ENCODE data around the gene SUPT4H1.

The SUPT4H1 gene

DNA sequence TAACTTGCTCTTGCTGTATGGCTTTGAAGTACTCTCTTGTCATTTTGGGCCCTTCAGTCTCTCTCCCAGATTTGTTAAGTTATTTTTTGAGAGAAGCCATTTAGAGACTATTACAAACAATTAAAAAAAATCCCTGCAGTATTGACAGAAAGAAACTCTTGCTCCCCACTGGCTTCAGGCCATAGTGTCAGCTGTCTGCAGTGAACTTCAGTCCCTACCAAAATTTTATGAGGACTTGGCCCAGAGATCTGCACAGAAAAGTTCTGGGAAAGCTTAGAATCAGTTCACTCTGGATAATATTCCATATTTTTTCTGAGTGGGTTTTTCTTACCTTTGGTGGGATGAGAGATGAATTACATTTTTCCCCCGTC is 30.9 kb upstream of the SUPT4H1 start:
- WGBS, result 86% methylated on average over 1 of the region's 1 CpG
- Histone ChIP-seq H4K91ac (ENCODE audit: low read length) (no peak overlapping the region), H2AFZ (ENCODE audit: low read depth, low read length) (no peak overlapping the region), H3K27ac (ENCODE audit: low read length, poor library complexity, severe bottlenecking) (no peak overlapping the region), H3K36me3 (ENCODE audit: control insufficient read depth in 1 of 2, insufficient read depth in 2 of 2, low read depth in 1 of 2, low read length in 2 of 2) (no peaks in the 10 kb centered on the region), H3K27me3 (ENCODE audit: control insufficient read depth in 1 of 2, insufficient read depth in 1 of 2, low read length in 2 of 2) (peaks cover 19 to 23% of the 10 kb centered on the region in 2 experiments), H3K4ac (ENCODE audit: low read depth in 1 of 2, low read length in 2 of 2) (no peak overlapping the region), H2BK5ac (ENCODE audit: low read depth, low read length, poor library complexity, severe bottlenecking) (no peak overlapping the region), H3K9me3 (ENCODE audit: control insufficient read depth, low read length) (no peaks in the 10 kb centered on the region), H3K18ac (ENCODE audit: low read depth in 1 of 2, low read length in 2 of 2) (no peak overlapping the region), H2AK5ac (ENCODE audit: low read length, severe bottlenecking) (no peak overlapping the region), H3K14ac (ENCODE audit: low read length in 2 of 2) (no peak overlapping the region), H3K4me3 (ENCODE audit: insufficient read depth in 1 of 2, low read depth in 1 of 2, low read length in 2 of 2) (no peak overlapping the region), H3K9ac (ENCODE audit: low read length) (no peak overlapping the region), H3K23ac (ENCODE audit: low read length in 2 of 2) (no peak overlapping the region), H3K79me1 (replicated peaks; ENCODE audit: low read length, poor library complexity, severe bottlenecking) (no peaks in the 10 kb centered on the region), H2BK12ac (ENCODE audit: low read length in 2 of 2) (no peak overlapping the region), H3K4me2 (ENCODE audit: low read length, poor library complexity, severe bottlenecking) (no peak overlapping the region), H3K4me1 (ENCODE audit: control insufficient read depth, insufficient read depth, low read depth, low read length) (peaks cover 7% of the 10 kb centered on the region), H4K8ac (ENCODE audit: low read length) (no peak overlapping the region), H2BK15ac (ENCODE audit: low read depth, poor library complexity, severe bottlenecking) (no peak overlapping the region), H2BK120ac (ENCODE audit: low read depth, low read length) (no peak overlapping the region)
- DNase-seq, result no peak

- Histone ChIP-seq H3K18ac (ENCODE audit: low read depth in 1 of 2, low read length in 2 of 2) (no peak overlapping the region), H4K8ac (ENCODE audit: low read length) (no peak overlapping the region), H2BK15ac (ENCODE audit: low read depth, poor library complexity, severe bottlenecking) (no peak overlapping the region), H2AFZ (ENCODE audit: low read depth, low read length) (no peak overlapping the region), H3K14ac (ENCODE audit: low read length in 2 of 2) (no peak overlapping the region), H3K9ac (ENCODE audit: low read length) (no peak overlapping the region), H3K9me3 (ENCODE audit: control insufficient read depth, low read length) (no peaks in the 10 kb centered on the region), H2BK12ac (ENCODE audit: low read length in 2 of 2) (no peak overlapping the region), H3K27ac (ENCODE audit: low read length, poor library complexity, severe bottlenecking) (peak overlapping the region; percentile 11), H3K27me3 (ENCODE audit: control insufficient read depth in 1 of 2, insufficient read depth in 1 of 2, low read length in 2 of 2) (peaks cover 17 to 21% of the 10 kb centered on the region in 2 experiments), H3K4ac (ENCODE audit: low read depth in 1 of 2, low read length in 2 of 2) (no peak overlapping the region), H2BK120ac (ENCODE audit: low read depth, low read length) (no peak overlapping the region), H3K36me3 (ENCODE audit: control insufficient read depth in 1 of 2, insufficient read depth in 2 of 2, low read depth in 1 of 2, low read length in 2 of 2) (no peaks in the 10 kb centered on the region), H3K23ac (ENCODE audit: low read length in 2 of 2) (no peak overlapping the region), H3K79me1 (replicated peaks; ENCODE audit: low read length, poor library complexity, severe bottlenecking) (no peaks in the 10 kb centered on the region), H2BK5ac (ENCODE audit: low read depth, low read length, poor library complexity, severe bottlenecking) (no peak overlapping the region), H2AK5ac (ENCODE audit: low read length, severe bottlenecking) (no peak overlapping the region), H4K91ac (ENCODE audit: low read length) (no peak overlapping the region), H3K4me2 (ENCODE audit: low read length, poor library complexity, severe bottlenecking) (no peak overlapping the region), H3K4me1 (ENCODE audit: control insufficient read depth, insufficient read depth, low read depth, low read length) (peaks cover 7% of the 10 kb centered on the region), H3K4me3 (ENCODE audit: insufficient read depth in 1 of 2, low read depth in 1 of 2, low read length in 2 of 2) (no peak overlapping the region)
- WGBS, result 68% methylated on average over 4 of the region's 4 CpGs
- no peak for DNase-seq
Measured at GRCh38 chr17:58382108-58382871, 30.3 kb upstream of the SUPT4H1 start.

GRCh38 chr17:58381124-58382035 is 29.4 kb upstream of the SUPT4H1 start:
- Histone ChIP-seq H2AFZ (ENCODE audit: low read depth, low read length) (no peak overlapping the region), H3K23ac (ENCODE audit: low read length in 2 of 2) (no peak overlapping the region), H3K27ac (ENCODE audit: low read length, poor library complexity, severe bottlenecking) (peak overlapping the region; percentile 21), H3K27me3 (ENCODE audit: control insufficient read depth in 1 of 2, insufficient read depth in 1 of 2, low read length in 2 of 2) (peaks cover 13 to 21% of the 10 kb centered on the region in 2 experiments), H3K79me1 (replicated peaks; ENCODE audit: low read length, poor library complexity, severe bottlenecking) (no peaks in the 10 kb centered on the region), H2BK12ac (ENCODE audit: low read length in 2 of 2) (no peak overlapping the region), H3K36me3 (ENCODE audit: control insufficient read depth in 1 of 2, insufficient read depth in 2 of 2, low read depth in 1 of 2, low read length in 2 of 2) (no peaks in the 10 kb centered on the region), H3K4me1 (ENCODE audit: control insufficient read depth, insufficient read depth, low read depth, low read length) (peaks cover 7% of the 10 kb centered on the region), H2BK120ac (ENCODE audit: low read depth, low read length) (no peak overlapping the region), H3K14ac (ENCODE audit: low read length in 2 of 2) (no peak overlapping the region), H2BK5ac (ENCODE audit: low read depth, low read length, poor library complexity, severe bottlenecking) (no peak overlapping the region), H3K4me3 (ENCODE audit: insufficient read depth in 1 of 2, low read depth in 1 of 2, low read length in 2 of 2) (no peak overlapping the region), H3K9me3 (ENCODE audit: control insufficient read depth, low read length) (no peaks in the 10 kb centered on the region), H2BK15ac (ENCODE audit: low read depth, poor library complexity, severe bottlenecking) (no peak overlapping the region), H3K18ac (ENCODE audit: low read depth in 1 of 2, low read length in 2 of 2) (no peak overlapping the region), H4K8ac (ENCODE audit: low read length) (no peak overlapping the region), H3K4ac (ENCODE audit: low read depth in 1 of 2, low read length in 2 of 2) (no peak overlapping the region), H2AK5ac (ENCODE audit: low read length, severe bottlenecking) (no peak overlapping the region), H3K9ac (ENCODE audit: low read length) (no peak overlapping the region), H4K91ac (ENCODE audit: low read length) (no peak overlapping the region), H3K4me2 (ENCODE audit: low read length, poor library complexity, severe bottlenecking) (no peak overlapping the region)
- no peak for DNase-seq
- WGBS, result 55% methylated on average over 2 of the region's 3 CpGs

All from mesenchymal stem cell (in vitro differentiated cells and primary cell).